Measurements from ENCODE around the gene GABRR3.

The GABRR3 gene

DNA sequence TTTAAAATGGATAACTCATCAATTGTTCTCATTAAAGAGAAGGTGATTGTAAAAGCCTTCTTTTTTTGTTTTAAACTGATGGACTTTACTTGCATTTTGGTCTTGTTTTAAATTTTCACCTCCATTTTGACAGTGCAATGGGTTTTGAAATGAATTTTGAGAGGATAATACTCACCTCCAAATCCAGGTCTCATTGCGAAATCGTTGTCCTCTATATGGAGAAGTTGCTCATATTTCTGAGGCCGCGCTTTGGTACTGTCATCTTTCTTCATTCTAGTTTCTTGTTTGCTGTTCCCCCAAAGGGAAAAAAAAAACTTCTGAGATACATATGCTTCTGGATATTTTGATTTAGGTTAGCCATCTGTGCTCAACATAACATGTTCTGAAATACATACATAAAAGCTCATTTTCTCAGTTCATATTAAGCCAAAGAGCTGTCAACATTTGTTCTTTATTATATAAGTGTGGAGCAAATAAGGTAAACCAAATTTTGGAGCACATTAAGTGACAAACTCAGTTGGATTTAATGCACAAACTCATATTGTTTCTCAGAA is 9.6 kb downstream of the GABRR3 start:
- Histone ChIP-seq H3F3A (ENCODE audit: insufficient read depth) (no peaks in the 10 kb centered on the region), H3K4me3 (ENCODE audit: insufficient read depth, low read length, poor library complexity, severe bottlenecking) (no peak overlapping the region), H3K9me2 (replicated peaks; ENCODE audit: insufficient read depth, low read length) (no peaks in the 10 kb centered on the region), H3K36me3 (ENCODE audit: low read length) (no peaks in the 10 kb centered on the region), H3K9ac (ENCODE audit: low read length) (no peak overlapping the region), H3K9me3 (ENCODE audit: insufficient read depth, low read length) (no peaks in the 10 kb centered on the region), H3K27ac (ENCODE audit: low read depth, low read length) (no peak overlapping the region), H2AFZ (ENCODE audit: low read depth, low read length, severe bottlenecking) (no peak overlapping the region), H3K27me3 (ENCODE audit: low read length) (no peaks in the 10 kb centered on the region), H4K20me1 (ENCODE audit: low read depth, low read length) (no peaks in the 10 kb centered on the region), H3K4me2 (ENCODE audit: low read depth, low read length, poor library complexity, severe bottlenecking) (no peak overlapping the region), H3K79me2 (ENCODE audit: insufficient read depth, low read length) (no peaks in the 10 kb centered on the region)
- TF ChIP-seq, protein P1, sequence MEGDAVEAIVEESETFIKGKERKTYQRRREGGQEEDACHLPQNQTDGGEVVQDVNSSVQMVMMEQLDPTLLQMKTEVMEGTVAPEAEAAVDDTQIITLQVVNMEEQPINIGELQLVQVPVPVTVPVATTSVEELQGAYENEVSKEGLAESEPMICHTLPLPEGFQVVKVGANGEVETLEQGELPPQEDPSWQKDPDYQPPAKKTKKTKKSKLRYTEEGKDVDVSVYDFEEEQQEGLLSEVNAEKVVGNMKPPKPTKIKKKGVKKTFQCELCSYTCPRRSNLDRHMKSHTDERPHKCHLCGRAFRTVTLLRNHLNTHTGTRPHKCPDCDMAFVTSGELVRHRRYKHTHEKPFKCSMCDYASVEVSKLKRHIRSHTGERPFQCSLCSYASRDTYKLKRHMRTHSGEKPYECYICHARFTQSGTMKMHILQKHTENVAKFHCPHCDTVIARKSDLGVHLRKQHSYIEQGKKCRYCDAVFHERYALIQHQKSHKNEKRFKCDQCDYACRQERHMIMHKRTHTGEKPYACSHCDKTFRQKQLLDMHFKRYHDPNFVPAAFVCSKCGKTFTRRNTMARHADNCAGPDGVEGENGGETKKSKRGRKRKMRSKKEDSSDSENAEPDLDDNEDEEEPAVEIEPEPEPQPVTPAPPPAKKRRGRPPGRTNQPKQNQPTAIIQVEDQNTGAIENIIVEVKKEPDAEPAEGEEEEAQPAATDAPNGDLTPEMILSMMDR (IDR thresholded peaks at IDR 0.05; ENCODE audit: insufficient read depth, low read length, poor library complexity, severe bottlenecking) = no peak
- TF ChIP-seq EZH2phosphoT487 (conservative IDR thresholded peaks at IDR 0.05; ENCODE audit: low read length) = no peak

GRCh38 chr3:98022978-98023820 is 11.9 kb downstream of the GABRR3 start:
- Histone ChIP-seq H3K9me2 (replicated peaks; ENCODE audit: insufficient read depth, low read length) (no peaks in the 10 kb centered on the region), H2AFZ (ENCODE audit: low read depth, low read length, severe bottlenecking) (no peak overlapping the region), H3K36me3 (ENCODE audit: low read length) (no peaks in the 10 kb centered on the region), H3K27ac (ENCODE audit: low read depth, low read length) (no peak overlapping the region), H3K9me3 (ENCODE audit: insufficient read depth, low read length) (no peaks in the 10 kb centered on the region), H4K20me1 (ENCODE audit: low read depth, low read length) (no peaks in the 10 kb centered on the region), H3K27me3 (ENCODE audit: low read length) (no peaks in the 10 kb centered on the region), H3K9ac (ENCODE audit: low read length) (no peak overlapping the region), H3K4me3 (ENCODE audit: insufficient read depth, low read length, poor library complexity, severe bottlenecking) (no peak overlapping the region), H3K79me2 (ENCODE audit: insufficient read depth, low read length) (no peaks in the 10 kb centered on the region), H3K4me2 (ENCODE audit: low read depth, low read length, poor library complexity, severe bottlenecking) (no peak overlapping the region), H3F3A (ENCODE audit: insufficient read depth) (no peaks in the 10 kb centered on the region)
- no peak for TF ChIP-seq EZH2phosphoT487 (conservative IDR thresholded peaks at IDR 0.05; ENCODE audit: low read length)
- TF ChIP-seq, protein P1 (IDR thresholded peaks at IDR 0.05; ENCODE audit: insufficient read depth, low read length, poor library complexity, severe bottlenecking) = peak; percentile 91

- Histone ChIP-seq H3K27ac (ENCODE audit: low read depth, low read length) (no peak overlapping the region), H3K9ac (ENCODE audit: low read length) (no peak overlapping the region), H3K27me3 (ENCODE audit: low read length) (no peaks in the 10 kb centered on the region), H3K9me3 (ENCODE audit: insufficient read depth, low read length) (no peaks in the 10 kb centered on the region), H3K9me2 (replicated peaks; ENCODE audit: insufficient read depth, low read length) (no peaks in the 10 kb centered on the region), H3K4me3 (ENCODE audit: insufficient read depth, low read length, poor library complexity, severe bottlenecking) (no peak overlapping the region), H3K4me2 (ENCODE audit: low read depth, low read length, poor library complexity, severe bottlenecking) (no peak overlapping the region), H2AFZ (ENCODE audit: low read depth, low read length, severe bottlenecking) (no peak overlapping the region), H4K20me1 (ENCODE audit: low read depth, low read length) (no peaks in the 10 kb centered on the region), H3F3A (ENCODE audit: insufficient read depth) (no peaks in the 10 kb centered on the region), H3K79me2 (ENCODE audit: insufficient read depth, low read length) (no peaks in the 10 kb centered on the region), H3K36me3 (ENCODE audit: low read length) (no peaks in the 10 kb centered on the region)
- TF ChIP-seq, protein P1 (IDR thresholded peaks at IDR 0.05; ENCODE audit: insufficient read depth, low read length, poor library complexity, severe bottlenecking) = no peak
Measured at GRCh38 chr3:98021830-98022560, 13.1 kb downstream of the GABRR3 start.
